Liver (tissue), 3 donors: ENCODE measurements around the gene TMTC4.

ENCODE experiments used
- CTCF ChIP-seq: fragments of 150-350 bp; IDR thresholded peaks from 2 replicates; pipeline ENCODE4 v1.5.1; 2017; ENCODE audit warnings: improper control_type of control experiment, low read depth, low read length; ENCODE audit not compliant: missing input control
- GABPA ChIP-seq, 2 donors: IDR thresholded peaks in 1 of 2; conservative IDR thresholded peaks in 1 of 2; 2 replicates each; pipeline ENCODE4 v1.6.1; 2016; ENCODE audit warnings: antibody characterized with exemption in 2 of 2, mild to moderate bottlenecking in 1 of 2, moderate library complexity in 1 of 2
- JUND ChIP-seq, 2 donors: IDR thresholded peaks; 2 replicates each; pipeline ENCODE4 v1.6.1; 2016; ENCODE audit warnings: antibody characterized with exemption in 2 of 2
- RAD21 ChIP-seq, 2 donors: IDR thresholded peaks; 2 replicates each; pipeline ENCODE4 v1.6.1; 2016; ENCODE audit warnings: antibody characterized with exemption in 2 of 2, mild to moderate bottlenecking in 2 of 2
- SP1 ChIP-seq: IDR thresholded peaks from 2 replicates; pipeline ENCODE4 v1.6.1; 2018; ENCODE audit warnings: antibody characterized with exemption, mild to moderate bottlenecking
- YY1 ChIP-seq: IDR thresholded peaks from 2 replicates; pipeline ENCODE4 v1.6.1; 2016; ENCODE audit warnings: antibody characterized with exemption, mild to moderate bottlenecking
- TF ChIP-seq, protein P1 (sequence below): IDR thresholded peaks from 2 replicates; pipeline ENCODE4 v1.6.1; 2016; ENCODE audit warnings: antibody characterized with exemption, mild to moderate bottlenecking
- donor health status: healthy.
- donor health status: healthy.

DNA sequence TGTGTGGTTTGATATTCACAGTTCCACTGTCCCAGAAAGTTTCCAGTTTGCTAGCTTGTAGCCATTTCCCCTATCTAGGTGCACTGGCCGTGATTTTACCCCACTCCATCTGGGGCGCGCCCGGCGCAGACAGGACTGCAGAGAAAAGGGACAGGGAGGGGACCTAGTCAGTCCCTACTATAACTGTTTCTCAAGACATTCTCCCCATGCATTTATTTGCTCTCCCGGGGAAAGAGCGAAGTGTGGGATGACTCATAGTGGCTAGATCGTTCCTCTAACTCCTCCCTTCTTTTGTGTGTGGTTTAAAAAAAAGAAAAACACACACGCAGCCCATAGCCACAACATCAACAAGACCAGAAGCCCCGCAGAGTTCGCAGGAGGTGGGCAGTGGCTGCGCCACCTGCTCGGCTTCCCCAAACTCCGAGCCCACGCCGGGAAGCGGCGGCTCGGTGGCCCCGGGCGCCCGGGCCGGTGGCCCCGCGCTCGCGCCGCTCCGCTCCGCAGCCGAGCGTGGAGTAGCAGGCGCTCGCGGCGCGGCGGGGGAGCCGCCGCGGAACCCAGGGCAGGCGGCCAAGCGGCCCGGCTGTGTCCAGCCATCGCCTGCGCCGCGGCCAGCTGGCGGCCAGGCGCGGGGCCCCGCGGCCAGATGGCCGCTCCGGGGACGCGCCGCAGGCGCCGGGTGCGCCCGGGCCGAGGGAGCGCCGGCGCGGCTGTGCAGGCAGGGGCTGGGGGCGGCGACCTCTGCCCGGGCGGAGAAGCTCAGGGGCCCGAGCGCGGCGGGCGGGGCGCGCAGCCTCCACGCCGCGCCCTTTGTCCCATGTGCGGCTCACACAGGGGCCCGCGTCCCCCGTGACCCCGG, 653 bp downstream of the TMTC4 start:
- TF ChIP-seq, protein P1, sequence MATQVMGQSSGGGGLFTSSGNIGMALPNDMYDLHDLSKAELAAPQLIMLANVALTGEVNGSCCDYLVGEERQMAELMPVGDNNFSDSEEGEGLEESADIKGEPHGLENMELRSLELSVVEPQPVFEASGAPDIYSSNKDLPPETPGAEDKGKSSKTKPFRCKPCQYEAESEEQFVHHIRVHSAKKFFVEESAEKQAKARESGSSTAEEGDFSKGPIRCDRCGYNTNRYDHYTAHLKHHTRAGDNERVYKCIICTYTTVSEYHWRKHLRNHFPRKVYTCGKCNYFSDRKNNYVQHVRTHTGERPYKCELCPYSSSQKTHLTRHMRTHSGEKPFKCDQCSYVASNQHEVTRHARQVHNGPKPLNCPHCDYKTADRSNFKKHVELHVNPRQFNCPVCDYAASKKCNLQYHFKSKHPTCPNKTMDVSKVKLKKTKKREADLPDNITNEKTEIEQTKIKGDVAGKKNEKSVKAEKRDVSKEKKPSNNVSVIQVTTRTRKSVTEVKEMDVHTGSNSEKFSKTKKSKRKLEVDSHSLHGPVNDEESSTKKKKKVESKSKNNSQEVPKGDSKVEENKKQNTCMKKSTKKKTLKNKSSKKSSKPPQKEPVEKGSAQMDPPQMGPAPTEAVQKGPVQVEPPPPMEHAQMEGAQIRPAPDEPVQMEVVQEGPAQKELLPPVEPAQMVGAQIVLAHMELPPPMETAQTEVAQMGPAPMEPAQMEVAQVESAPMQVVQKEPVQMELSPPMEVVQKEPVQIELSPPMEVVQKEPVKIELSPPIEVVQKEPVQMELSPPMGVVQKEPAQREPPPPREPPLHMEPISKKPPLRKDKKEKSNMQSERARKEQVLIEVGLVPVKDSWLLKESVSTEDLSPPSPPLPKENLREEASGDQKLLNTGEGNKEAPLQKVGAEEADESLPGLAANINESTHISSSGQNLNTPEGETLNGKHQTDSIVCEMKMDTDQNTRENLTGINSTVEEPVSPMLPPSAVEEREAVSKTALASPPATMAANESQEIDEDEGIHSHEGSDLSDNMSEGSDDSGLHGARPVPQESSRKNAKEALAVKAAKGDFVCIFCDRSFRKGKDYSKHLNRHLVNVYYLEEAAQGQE, result no peak
- TF ChIP-seq SP1, result no peak
- TF ChIP-seq CTCF, result no peak
- no peak for TF ChIP-seq GABPA (IDR thresholded peaks at IDR 0.05 in 1 of 2, conservative IDR thresholded peaks at IDR 0.05 in 1 of 2)
- peak; percentile 59 to 72 for TF ChIP-seq JUND (IDR thresholded peaks at IDR 0.05)
- TF ChIP-seq YY1, result no peak
- peak in 1 of 2 donors; percentile 5 for TF ChIP-seq RAD21 (IDR thresholded peaks at IDR 0.05)
